ENCODE measurements around the gene TPRA1. TPM values are rescaled to one million over a fixed set of nuclear protein-coding genes. Genes with fewer than 3 reads are reported as not detected.

Gene TPRA1
- total RNA-seq, 1 experiment from 2014 or later: 35.1 TPM

DNA sequence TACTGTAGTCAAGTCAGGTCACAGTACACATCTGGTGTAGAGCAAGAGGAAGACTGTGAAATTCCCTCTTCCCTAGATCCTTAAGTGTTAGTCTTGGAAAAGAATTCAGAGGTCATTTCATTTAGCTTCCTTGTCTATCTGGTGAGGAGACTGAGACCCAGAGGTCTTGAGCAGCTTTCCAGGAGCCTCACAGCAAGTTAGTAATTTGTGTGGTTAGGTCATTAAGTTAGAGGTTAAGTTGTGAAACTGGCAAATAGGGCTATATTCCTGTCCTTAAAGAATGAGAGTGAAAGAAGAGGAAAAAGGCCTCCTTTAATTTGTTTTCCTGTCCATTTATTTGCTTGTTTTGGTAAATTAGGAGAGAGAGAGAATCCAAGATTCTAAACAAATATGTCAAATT is 47.4 kb upstream of the TPRA1 start:
- Histone ChIP-seq H3K9me2 (ENCODE audit: insufficient read depth) (no peaks in the 10 kb centered on the region), H3K9me3 (ENCODE audit: control insufficient read depth in 1 of 2, insufficient read depth in 1 of 2, low read depth in 1 of 2, low read length in 2 of 2) (no peaks in the 10 kb centered on the region), H3K4me3 (replicated peaks in 1 of 2; ENCODE audit: low read depth in 1 of 2, low read length in 2 of 2) (no peak overlapping the region), H2AFZ (ENCODE audit: low read depth, low read length, poor library complexity, severe bottlenecking) (no peak overlapping the region), H3K4me1 (ENCODE audit: control insufficient read depth in 1 of 2, insufficient read depth in 2 of 2, low read length in 2 of 2) (peaks cover 0 to 4% of the 10 kb centered on the region in 2 experiments; a peak in 1 of 4 replicates), H3K36me3 (ENCODE audit: control insufficient read depth in 1 of 2, insufficient read depth in 2 of 2, low read length in 2 of 2) (no peaks in the 10 kb centered on the region), H3K9ac (ENCODE audit: low read length) (no peak overlapping the region), H3K4me2 (ENCODE audit: low read length) (no peak overlapping the region), H3K27me3 (ENCODE audit: insufficient read depth, low read length) (no peaks in the 10 kb centered on the region), H4K20me1 (ENCODE audit: insufficient read depth) (no peaks in the 10 kb centered on the region), H3K79me2 (ENCODE audit: insufficient read depth, low read length) (no peaks in the 10 kb centered on the region), H3K27ac (ENCODE audit: low read depth, low read length) (no peak overlapping the region)
- intact Hi-C loops (cut with micrococcal nuclease): no loop called here
- ATAC-seq (no peak), DNase-seq (ENCODE audit: low read depth, low spot score) (no peak)
- CTCF ChIA-PET: no interaction called here
- RAD21 ChIA-PET (ENCODE audit: low non-redundant PET in 1 of 2, low total read pairs in 2 of 2, uncharacterized antibody in 2 of 2, unreplicated experiment in 2 of 2): no interaction called here
- BruUV-seq (replicated peaks): no TSS peak
- POLR2A ChIA-PET: no interaction called here
- TF ChIP-seq EGR1 (IDR thresholded peaks at IDR 0.05; ENCODE audit: low read depth) (no peak), EZH2phosphoT487 (IDR thresholded peaks at IDR 0.05; ENCODE audit: borderline replicate concordance) (no peak), CEBPB (IDR thresholded peaks at IDR 0.05; ENCODE audit: low read depth) (no peak), ZNF274 (IDR thresholded peaks at IDR 0.05; ENCODE audit: low read depth, low read length) (no peak), EZH2 (IDR thresholded peaks at IDR 0.05) (no peak), ZFX (IDR thresholded peaks at IDR 0.05) (no peak), JUND (IDR thresholded peaks at IDR 0.05) (no peak), POLR2A (IDR thresholded peaks at IDR 0.05; ENCODE audit: borderline replicate concordance, extremely low read depth, insufficient read depth, insufficient read length) (no peak), SIN3A (IDR thresholded peaks at IDR 0.05; ENCODE audit: low read depth) (no peak), RAD21 (IDR thresholded peaks at IDR 0.05; ENCODE audit: low read depth) (no peak)
- TF ChIP-seq, protein P1, sequence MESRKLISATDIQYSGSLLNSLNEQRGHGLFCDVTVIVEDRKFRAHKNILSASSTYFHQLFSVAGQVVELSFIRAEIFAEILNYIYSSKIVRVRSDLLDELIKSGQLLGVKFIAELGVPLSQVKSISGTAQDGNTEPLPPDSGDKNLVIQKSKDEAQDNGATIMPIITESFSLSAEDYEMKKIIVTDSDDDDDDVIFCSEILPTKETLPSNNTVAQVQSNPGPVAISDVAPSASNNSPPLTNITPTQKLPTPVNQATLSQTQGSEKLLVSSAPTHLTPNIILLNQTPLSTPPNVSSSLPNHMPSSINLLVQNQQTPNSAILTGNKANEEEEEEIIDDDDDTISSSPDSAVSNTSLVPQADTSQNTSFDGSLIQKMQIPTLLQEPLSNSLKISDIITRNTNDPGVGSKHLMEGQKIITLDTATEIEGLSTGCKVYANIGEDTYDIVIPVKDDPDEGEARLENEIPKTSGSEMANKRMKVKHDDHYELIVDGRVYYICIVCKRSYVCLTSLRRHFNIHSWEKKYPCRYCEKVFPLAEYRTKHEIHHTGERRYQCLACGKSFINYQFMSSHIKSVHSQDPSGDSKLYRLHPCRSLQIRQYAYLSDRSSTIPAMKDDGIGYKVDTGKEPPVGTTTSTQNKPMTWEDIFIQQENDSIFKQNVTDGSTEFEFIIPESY (IDR thresholded peaks at IDR 0.05; ENCODE audit: extremely low read depth, insufficient replicate concordance, low read length): no peak
- TF ChIP-seq, protein P2, sequence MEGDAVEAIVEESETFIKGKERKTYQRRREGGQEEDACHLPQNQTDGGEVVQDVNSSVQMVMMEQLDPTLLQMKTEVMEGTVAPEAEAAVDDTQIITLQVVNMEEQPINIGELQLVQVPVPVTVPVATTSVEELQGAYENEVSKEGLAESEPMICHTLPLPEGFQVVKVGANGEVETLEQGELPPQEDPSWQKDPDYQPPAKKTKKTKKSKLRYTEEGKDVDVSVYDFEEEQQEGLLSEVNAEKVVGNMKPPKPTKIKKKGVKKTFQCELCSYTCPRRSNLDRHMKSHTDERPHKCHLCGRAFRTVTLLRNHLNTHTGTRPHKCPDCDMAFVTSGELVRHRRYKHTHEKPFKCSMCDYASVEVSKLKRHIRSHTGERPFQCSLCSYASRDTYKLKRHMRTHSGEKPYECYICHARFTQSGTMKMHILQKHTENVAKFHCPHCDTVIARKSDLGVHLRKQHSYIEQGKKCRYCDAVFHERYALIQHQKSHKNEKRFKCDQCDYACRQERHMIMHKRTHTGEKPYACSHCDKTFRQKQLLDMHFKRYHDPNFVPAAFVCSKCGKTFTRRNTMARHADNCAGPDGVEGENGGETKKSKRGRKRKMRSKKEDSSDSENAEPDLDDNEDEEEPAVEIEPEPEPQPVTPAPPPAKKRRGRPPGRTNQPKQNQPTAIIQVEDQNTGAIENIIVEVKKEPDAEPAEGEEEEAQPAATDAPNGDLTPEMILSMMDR (IDR thresholded peaks at IDR 0.05 in 2 of 3, conservative IDR thresholded peaks at IDR 0.05 in 1 of 3; ENCODE audit: borderline replicate concordance in 1 of 3, insufficient read depth in 1 of 3, low read depth in 2 of 3, low read length in 2 of 3): no peak
- TF ChIP-seq, protein P3, sequence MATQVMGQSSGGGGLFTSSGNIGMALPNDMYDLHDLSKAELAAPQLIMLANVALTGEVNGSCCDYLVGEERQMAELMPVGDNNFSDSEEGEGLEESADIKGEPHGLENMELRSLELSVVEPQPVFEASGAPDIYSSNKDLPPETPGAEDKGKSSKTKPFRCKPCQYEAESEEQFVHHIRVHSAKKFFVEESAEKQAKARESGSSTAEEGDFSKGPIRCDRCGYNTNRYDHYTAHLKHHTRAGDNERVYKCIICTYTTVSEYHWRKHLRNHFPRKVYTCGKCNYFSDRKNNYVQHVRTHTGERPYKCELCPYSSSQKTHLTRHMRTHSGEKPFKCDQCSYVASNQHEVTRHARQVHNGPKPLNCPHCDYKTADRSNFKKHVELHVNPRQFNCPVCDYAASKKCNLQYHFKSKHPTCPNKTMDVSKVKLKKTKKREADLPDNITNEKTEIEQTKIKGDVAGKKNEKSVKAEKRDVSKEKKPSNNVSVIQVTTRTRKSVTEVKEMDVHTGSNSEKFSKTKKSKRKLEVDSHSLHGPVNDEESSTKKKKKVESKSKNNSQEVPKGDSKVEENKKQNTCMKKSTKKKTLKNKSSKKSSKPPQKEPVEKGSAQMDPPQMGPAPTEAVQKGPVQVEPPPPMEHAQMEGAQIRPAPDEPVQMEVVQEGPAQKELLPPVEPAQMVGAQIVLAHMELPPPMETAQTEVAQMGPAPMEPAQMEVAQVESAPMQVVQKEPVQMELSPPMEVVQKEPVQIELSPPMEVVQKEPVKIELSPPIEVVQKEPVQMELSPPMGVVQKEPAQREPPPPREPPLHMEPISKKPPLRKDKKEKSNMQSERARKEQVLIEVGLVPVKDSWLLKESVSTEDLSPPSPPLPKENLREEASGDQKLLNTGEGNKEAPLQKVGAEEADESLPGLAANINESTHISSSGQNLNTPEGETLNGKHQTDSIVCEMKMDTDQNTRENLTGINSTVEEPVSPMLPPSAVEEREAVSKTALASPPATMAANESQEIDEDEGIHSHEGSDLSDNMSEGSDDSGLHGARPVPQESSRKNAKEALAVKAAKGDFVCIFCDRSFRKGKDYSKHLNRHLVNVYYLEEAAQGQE (IDR thresholded peaks at IDR 0.05; ENCODE audit: low read depth): no peak
- TF ChIP-seq, protein P4, sequence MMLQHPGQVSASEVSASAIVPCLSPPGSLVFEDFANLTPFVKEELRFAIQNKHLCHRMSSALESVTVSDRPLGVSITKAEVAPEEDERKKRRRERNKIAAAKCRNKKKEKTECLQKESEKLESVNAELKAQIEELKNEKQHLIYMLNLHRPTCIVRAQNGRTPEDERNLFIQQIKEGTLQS (IDR thresholded peaks at IDR 0.05): no peak
- TF ChIP-seq, protein P5, sequence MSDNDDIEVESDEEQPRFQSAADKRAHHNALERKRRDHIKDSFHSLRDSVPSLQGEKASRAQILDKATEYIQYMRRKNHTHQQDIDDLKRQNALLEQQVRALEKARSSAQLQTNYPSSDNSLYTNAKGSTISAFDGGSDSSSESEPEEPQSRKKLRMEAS (IDR thresholded peaks at IDR 0.05): no peak
